OCI-LY1 (cell line): ENCODE results near the gene STRA6.

Experiments
- H2AFZ ChIP-seq: fragments of 200-600 bp; sonication (generic), shearing (Covaris generic); 2 replicates; pipeline ENCODE4 v1.6.0; 2014; ENCODE audit warnings: antibody characterized with exemption, mild to moderate bottlenecking, low read length
- H3F3A ChIP-seq: fragments of 200-600 bp; sonication (generic), shearing (Covaris generic); 2 replicates; pipeline ENCODE4 v1.6.0; 2014; ENCODE audit warnings: mild to moderate bottlenecking, antibody characterized with exemption, low read length, moderate library complexity; ENCODE audit not compliant: insufficient read depth
- H3K27ac ChIP-seq: fragments of 200-600 bp; sonication (generic); 2 replicates; pipeline ENCODE4 v1.5.1; 2014; ENCODE audit warnings: low read length, mixed run types, mild to moderate bottlenecking, low read depth; ENCODE audit not compliant: poor library complexity, severe bottlenecking
- H3K27me3 ChIP-seq: fragments of 200-600 bp; sonication (generic); 2 replicates; pipeline ENCODE4 v1.6.0; 2014; ENCODE audit warnings: antibody characterized with exemption, mild to moderate bottlenecking, low read length, moderate library complexity; ENCODE audit not compliant: insufficient read depth
- H3K36me3 ChIP-seq: fragments of 200-600 bp; sonication (generic); 2 replicates; pipeline ENCODE4 v1.6.1; 2014; ENCODE audit warnings: mild to moderate bottlenecking, antibody characterized with exemption, low read length, moderate library complexity, mixed read lengths; ENCODE audit not compliant: insufficient read depth
- H3K4me1 ChIP-seq: fragments of 200-600 bp; sonication (generic); 2 replicates; pipeline ENCODE4 v1.5.1; 2014; ENCODE audit warnings: mild to moderate bottlenecking, low read length, moderate library complexity; ENCODE audit not compliant: insufficient read depth, severe bottlenecking
- H3K4me2 ChIP-seq: fragments of 200-600 bp; sonication (generic), shearing (Covaris generic); 2 replicates; pipeline ENCODE4 v1.6.1; 2014; ENCODE audit warnings: low read length
- H3K4me3 ChIP-seq: fragments of 200-600 bp; sonication (generic); 2 replicates; pipeline ENCODE4 v1.5.1; 2014; ENCODE audit warnings: low read length, low read depth, mild to moderate bottlenecking, mixed read lengths; ENCODE audit not compliant: poor library complexity, severe bottlenecking
- H3K79me2 ChIP-seq: fragments of 200-600 bp; shearing (Covaris generic); 2 replicates; pipeline ENCODE4 v1.6.1; 2016; ENCODE audit warnings: mixed run types, low read length, mixed read lengths; ENCODE audit not compliant: insufficient read depth
- H3K9ac ChIP-seq: fragments of 200-600 bp; sonication (generic), shearing (Covaris generic); 2 replicates; pipeline ENCODE4 v1.6.1; 2014; ENCODE audit warnings: mild to moderate bottlenecking, low read length, mixed read lengths
- H3K9me2 ChIP-seq: fragments of 200-600 bp; sonication (generic), shearing (Covaris generic); 2 replicates; pipeline ENCODE4 v1.6.1; 2014; ENCODE audit warnings: low read depth, mild to moderate bottlenecking, low read length, mixed read lengths
- H3K9me3 ChIP-seq: fragments of 200-600 bp; shearing (Covaris generic); 2 replicates; pipeline ENCODE4 v1.6.1; 2014; ENCODE audit warnings: low read length, mixed read lengths
- H4K20me1 ChIP-seq: fragments of 200-600 bp; sonication (generic), shearing (Covaris generic); 2 replicates; pipeline ENCODE4 v1.6.0; 2016; ENCODE audit warnings: mild to moderate bottlenecking, low read length; ENCODE audit not compliant: insufficient read depth
- CTCF ChIP-seq: fragments of 200-600 bp; sonication (generic), shearing (Covaris generic); IDR thresholded peaks from 2 replicates; pipeline ENCODE4 v1.5.1; 2017; ENCODE audit warnings: mild to moderate bottlenecking, antibody characterized with exemption, low read length, moderate library complexity, mixed read lengths
- EZH2 ChIP-seq: fragments of 200-600 bp; sonication (generic), shearing (Covaris generic); IDR thresholded peaks from 2 replicates; pipeline ENCODE4 v1.8.0; 2017; ENCODE audit warnings: borderline replicate concordance, mixed run types, mild to moderate bottlenecking, antibody characterized with exemption, low read length, moderate library complexity, mixed read lengths

The STRA6 gene

GRCh38 chr15:74179983-74180880 lies 22.4 kb downstream of the STRA6 start:
- Histone ChIP-seq H3K4me2 (no peak overlapping the region), H3F3A (no peaks in the 10 kb centered on the region), H3K4me3 (no peak overlapping the region), H4K20me1 (no peaks in the 10 kb centered on the region), H3K27me3 (peaks cover 5% of the 10 kb centered on the region; the same call in 1 of the 2 replicates), H2AFZ (no peak overlapping the region), H3K36me3 (no peaks in the 10 kb centered on the region), H3K9ac (no peak overlapping the region), H3K9me3 (no peaks in the 10 kb centered on the region), H3K79me2 (no peaks in the 10 kb centered on the region), H3K9me2 (no peaks in the 10 kb centered on the region), H3K4me1 (no peaks in the 10 kb centered on the region), H3K27ac (no peak overlapping the region)
- TF ChIP-seq EZH2, result no peak
- no peak for TF ChIP-seq CTCF

GRCh38 chr15:74179101-74179841 lies 23.3 kb downstream of the STRA6 start:
- Histone ChIP-seq H2AFZ (no peak overlapping the region), H3K9ac (no peak overlapping the region), H3K9me2 (no peaks in the 10 kb centered on the region), H3K4me1 (no peaks in the 10 kb centered on the region), H3K79me2 (no peaks in the 10 kb centered on the region), H3K4me3 (no peak overlapping the region), H3F3A (no peaks in the 10 kb centered on the region), H3K9me3 (no peaks in the 10 kb centered on the region), H3K36me3 (no peaks in the 10 kb centered on the region), H3K27me3 (peaks cover 5% of the 10 kb centered on the region; the same call in 1 of the 2 replicates), H4K20me1 (no peaks in the 10 kb centered on the region), H3K4me2 (no peak overlapping the region), H3K27ac (no peak overlapping the region)
- no peak for TF ChIP-seq CTCF
- no peak for TF ChIP-seq EZH2

GRCh38 chr15:74178326-74179100 lies 24.1 kb downstream of the STRA6 start:
- Histone ChIP-seq H2AFZ (no peak overlapping the region), H3K4me3 (no peak overlapping the region), H3K4me2 (no peak overlapping the region), H3K9me2 (no peaks in the 10 kb centered on the region), H3F3A (no peaks in the 10 kb centered on the region), H3K27ac (no peak overlapping the region), H3K4me1 (no peaks in the 10 kb centered on the region), H3K9ac (no peak overlapping the region), H3K36me3 (no peaks in the 10 kb centered on the region), H3K79me2 (no peaks in the 10 kb centered on the region), H4K20me1 (no peaks in the 10 kb centered on the region), H3K27me3 (peaks cover 5% of the 10 kb centered on the region; the same call in 1 of the 2 replicates), H3K9me3 (no peaks in the 10 kb centered on the region)
- no peak for TF ChIP-seq EZH2
- TF ChIP-seq CTCF, result no peak
